GM23338 (cell line): ENCODE measurements around the gene GABPA. TPM values are rescaled to one million over a fixed set of nuclear protein-coding genes. Genes with fewer than 3 reads are reported as not detected.

ENCODE experiments used
- ATAC-seq: fragments of 200-7000 bp; cut with Tn5 transposase; 3 replicates; pipeline ENCODE4 v1.9.1; 2020
- DNase-seq: peaks from one replicate; pipeline ENCODE4 v3.0.0-alpha.2; 2015; ENCODE audit warnings: low spot score
- H2AFZ ChIP-seq: fragments of 200-600 bp; sonication (generic); 2 replicates; pipeline ENCODE4 v1.8.0; 2016; ENCODE audit warnings: antibody characterized with exemption, mild to moderate bottlenecking, moderate library complexity
- H3F3A ChIP-seq: fragments of 200-600 bp; sonication (generic); replicated peaks from 2 replicates; pipeline ENCODE4 v1.8.0; 2017; ENCODE audit warnings: antibody characterized with exemption, mixed run types, low read depth
- H3K27ac ChIP-seq: fragments of 200-600 bp; sonication (generic); 2 replicates; pipeline ENCODE4 v1.6.1; 2016; ENCODE audit warnings: low read depth
- H3K27me3 ChIP-seq: fragments of 200-600 bp; sonication (generic); 2 replicates; pipeline ENCODE4 v1.8.0; 2016; ENCODE audit warnings: mild to moderate bottlenecking, mixed run types, moderate library complexity; ENCODE audit not compliant: insufficient read depth
- H3K36me3 ChIP-seq: fragments of 200-600 bp; sonication (generic); 2 replicates; pipeline ENCODE4 v1.8.0; 2016; ENCODE audit warnings: mild to moderate bottlenecking; ENCODE audit not compliant: insufficient read depth
- H3K4me1 ChIP-seq: fragments of 200-600 bp; sonication (generic); 2 replicates; pipeline ENCODE4 v1.8.0; 2016; ENCODE audit warnings: mild to moderate bottlenecking, moderate library complexity; ENCODE audit not compliant: insufficient read depth
- H3K4me2 ChIP-seq: fragments of 200-600 bp; sonication (generic); 2 replicates; pipeline ENCODE4 v1.7.1; 2017; ENCODE audit warnings: mixed run types
- H3K4me3 ChIP-seq: fragments of 200-600 bp; sonication (generic); 2 replicates; pipeline ENCODE4 v1.6.1; 2016; ENCODE audit warnings: mixed run types
- H3K79me2 ChIP-seq: fragments of 200-600 bp; sonication (generic); replicated peaks from 2 replicates; pipeline ENCODE4 v1.8.0; 2017; ENCODE audit warnings: mild to moderate bottlenecking; ENCODE audit not compliant: insufficient read depth
- H3K9me2 ChIP-seq: fragments of 200-600 bp; sonication (generic); 2 replicates; pipeline ENCODE4 v1.8.0; 2017; ENCODE audit not compliant: insufficient read depth
- H4K20me1 ChIP-seq: fragments of 200-600 bp; sonication (generic); replicated peaks from 2 replicates; pipeline ENCODE4 v1.8.0; 2017; ENCODE audit warnings: mild to moderate bottlenecking; ENCODE audit not compliant: insufficient read depth
- H3K27ac Mint-ChIP-seq: 2 replicates; pipeline ENCODE4 v1.8.0; 2020; ENCODE audit warnings: inconsistent platforms, mild to moderate bottlenecking, moderate library complexity, mixed read lengths
- H3K27me3 Mint-ChIP-seq: 3 replicates; pipeline ENCODE4 v1.8.0; 2022; ENCODE audit warnings: low read depth, mild to moderate bottlenecking, moderate library complexity, mixed read lengths, inconsistent platforms; ENCODE audit not compliant: insufficient read depth, poor library complexity
- H3K36me3 Mint-ChIP-seq: 3 replicates; pipeline ENCODE4 v1.8.0; 2021; ENCODE audit warnings: low read depth, mild to moderate bottlenecking, inconsistent platforms, moderate library complexity, mixed read lengths
- H3K4me1 Mint-ChIP-seq: 3 replicates; pipeline ENCODE4 v1.8.0; 2020; ENCODE audit warnings: mild to moderate bottlenecking, inconsistent platforms, mixed read lengths
- H3K4me3 Mint-ChIP-seq: 3 replicates; pipeline ENCODE4 v1.8.0; 2021; ENCODE audit warnings: moderate library complexity, mild to moderate bottlenecking, inconsistent platforms, mixed read lengths
- H3K9me3 Mint-ChIP-seq: 3 replicates; pipeline ENCODE4 v1.8.0; 2020; ENCODE audit warnings: moderate library complexity, mild to moderate bottlenecking, inconsistent platforms, mixed read lengths
- CREB1 ChIP-seq: fragments of 250-450 bp; sonication (Bioruptor Pico); IDR thresholded peaks from 2 replicates; pipeline ENCODE4 v1.5.0; 2020; ENCODE audit warnings: low read depth, mild to moderate bottlenecking, moderate library complexity
- EZH2 ChIP-seq: fragments of 200-600 bp; sonication (generic); IDR thresholded peaks from one replicate; pipeline ENCODE4 v1.8.0; 2017; ENCODE audit warnings: antibody characterized with exemption, mild to moderate bottlenecking, low read depth; ENCODE audit not compliant: unreplicated experiment
- EZH2phosphoT487 ChIP-seq: fragments of 200-600 bp; sonication (generic); IDR thresholded peaks from one replicate; pipeline ENCODE4 v1.8.1; 2018; ENCODE audit warnings: antibody characterized with exemption; ENCODE audit not compliant: unreplicated experiment
- JUNB ChIP-seq: IDR thresholded peaks from one replicate; pipeline ENCODE4 v1.6.1; 2016; ENCODE audit warnings: antibody characterized with exemption; ENCODE audit not compliant: unreplicated experiment
- POLR2AphosphoS5 ChIP-seq: IDR thresholded peaks from 2 replicates; pipeline ENCODE4 v1.6.1; 2016; ENCODE audit warnings: antibody characterized with exemption, low read depth
- REST ChIP-seq: IDR thresholded peaks from one replicate; pipeline ENCODE4 v1.6.1; 2018; ENCODE audit warnings: antibody characterized with exemption; ENCODE audit not compliant: unreplicated experiment
- STAT1 ChIP-seq: IDR thresholded peaks from one replicate; pipeline ENCODE4 v1.6.1; 2016; ENCODE audit warnings: antibody characterized with exemption; ENCODE audit not compliant: unreplicated experiment
- ZNF331 ChIP-seq: fragments of 250-450 bp; sonication (Bioruptor Pico); IDR thresholded peaks from 2 replicates; pipeline ENCODE4 v1.5.0; 2020; ENCODE audit warnings: low read depth, mild to moderate bottlenecking, moderate library complexity
- ZNF462 ChIP-seq: fragments of 250-450 bp; sonication (Bioruptor Pico); IDR thresholded peaks from 2 replicates; pipeline ENCODE4 v1.5.0; 2020; ENCODE audit warnings: mild to moderate bottlenecking, moderate library complexity
- polyA plus RNA-seq: library from polyadenylated mRNA; unstranded; fragments of >200 nt; fragmentation: Nextera tagmentation; extraction: Ambion mirVana; gene quantifications from 2 replicates; pipeline ENCODE4 v1.2.1, GENCODE V29; 2016
- total RNA-seq: library from RNA; depleted of rRNA; stranded (reverse); fragments of >200 nt; shearing (Covaris generic); gene quantifications from 2 replicates; pipeline ENCODE4 v1.2.3, GENCODE V29; 2014
- TF ChIP-seq, protein P1 (sequence below), 2 experiments: fragments of 200-600 bp in 1 of 2; sonication (generic) in 1 of 2; conservative IDR thresholded peaks; 2 replicates each; pipeline versions ENCODE4 v1.5.1 to v1.6.1; 2016 to 2017; ENCODE audit warnings: antibody characterized with exemption in 2 of 2, low read depth in 2 of 2, mild to moderate bottlenecking in 2 of 2, moderate library complexity in 1 of 2

Gene GABPA
- total and polyA plus RNA-seq, 2 experiments from 2014 or later = 8.5 to 28.6 TPM

DNA sequence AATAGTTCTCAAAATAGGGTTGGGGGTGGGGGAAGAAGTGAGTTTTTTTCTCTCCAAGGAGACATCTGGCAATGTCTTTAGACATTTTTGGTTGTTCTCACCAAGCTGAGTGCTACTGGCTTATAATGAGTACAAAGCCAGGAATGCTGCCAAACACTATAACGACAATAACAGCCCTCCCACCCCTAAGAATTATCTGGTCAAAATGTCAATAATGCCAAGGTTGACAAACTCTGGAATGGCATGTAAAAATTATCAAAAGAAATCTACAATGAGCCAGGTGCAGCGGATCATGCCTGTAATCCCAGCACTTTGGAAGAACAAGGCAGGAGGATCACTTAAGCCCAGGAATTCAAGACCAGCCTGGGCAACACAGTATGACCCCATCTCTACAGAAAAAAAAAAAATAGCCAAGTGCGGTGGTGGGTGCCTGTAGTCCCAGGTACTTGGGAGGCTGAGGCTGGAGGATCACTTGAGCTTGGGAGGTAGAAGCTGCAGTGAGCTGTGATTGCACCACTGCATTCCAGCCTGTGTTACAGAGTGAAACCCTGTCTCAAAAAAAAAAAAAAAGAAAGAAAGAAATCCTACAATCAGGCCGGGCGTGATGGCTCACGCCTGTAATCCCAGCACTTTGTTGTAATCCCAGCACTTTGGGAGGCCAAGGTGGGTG is 2.5 kb upstream of the GABPA start:
- Histone ChIP-seq H3K9me2 (no peaks in the 10 kb centered on the region), H3K4me3 (no peak overlapping the region), H4K20me1 (no peaks in the 10 kb centered on the region; the same call in 1 of the 2 replicates), H3F3A (no peaks in the 10 kb centered on the region), H3K27me3 (no peaks in the 10 kb centered on the region), H3K27ac (0 out of 2 replicates have a peak overlapping the region, but pooled peaks have one; percentile 20), H3K4me2 (no peak overlapping the region), H3K36me3 (peaks cover 25% of the 10 kb centered on the region), H2AFZ (no peak overlapping the region), H3K4me1 (peaks cover 10% of the 10 kb centered on the region; the same call in 1 of the 2 replicates), H3K79me2 (peaks cover 81% of the 10 kb centered on the region)
- ATAC-seq = no peak
- Mint-ChIP-seq H3K9me3 (no peaks in the 10 kb centered on the region; the same call in 2 of the 3 replicates), H3K4me3 (no peak overlapping the region), H3K27me3 (peaks cover 11% of the 10 kb centered on the region), H3K27ac (peak overlapping the region; percentile 48; the same call in 1 of the 2 replicates), H3K36me3 (peaks cover 28% of the 10 kb centered on the region), H3K4me1 (peaks cover 16% of the 10 kb centered on the region)
- DNase-seq = no peak
- TF ChIP-seq EZH2phosphoT487 (no peak), REST (no peak), ZNF462 (CRISPR knock-in tag) (no peak), JUNB (no peak), ZNF331 (CRISPR knock-in tag) (no peak), STAT1 (no peak), CREB1 (no peak), POLR2AphosphoS5 (no peak), EZH2 (no peak)
- TF ChIP-seq, protein P1, sequence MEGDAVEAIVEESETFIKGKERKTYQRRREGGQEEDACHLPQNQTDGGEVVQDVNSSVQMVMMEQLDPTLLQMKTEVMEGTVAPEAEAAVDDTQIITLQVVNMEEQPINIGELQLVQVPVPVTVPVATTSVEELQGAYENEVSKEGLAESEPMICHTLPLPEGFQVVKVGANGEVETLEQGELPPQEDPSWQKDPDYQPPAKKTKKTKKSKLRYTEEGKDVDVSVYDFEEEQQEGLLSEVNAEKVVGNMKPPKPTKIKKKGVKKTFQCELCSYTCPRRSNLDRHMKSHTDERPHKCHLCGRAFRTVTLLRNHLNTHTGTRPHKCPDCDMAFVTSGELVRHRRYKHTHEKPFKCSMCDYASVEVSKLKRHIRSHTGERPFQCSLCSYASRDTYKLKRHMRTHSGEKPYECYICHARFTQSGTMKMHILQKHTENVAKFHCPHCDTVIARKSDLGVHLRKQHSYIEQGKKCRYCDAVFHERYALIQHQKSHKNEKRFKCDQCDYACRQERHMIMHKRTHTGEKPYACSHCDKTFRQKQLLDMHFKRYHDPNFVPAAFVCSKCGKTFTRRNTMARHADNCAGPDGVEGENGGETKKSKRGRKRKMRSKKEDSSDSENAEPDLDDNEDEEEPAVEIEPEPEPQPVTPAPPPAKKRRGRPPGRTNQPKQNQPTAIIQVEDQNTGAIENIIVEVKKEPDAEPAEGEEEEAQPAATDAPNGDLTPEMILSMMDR (conservative IDR thresholded peaks at IDR 0.05; ENCODE audit: low read depth in 2 of 2) = no peak
